Erythroblast (primary cell): ENCODE results near the gene APRT.

Experiments
- DNase-seq, 2 experiments: peaks; one replicate each; lab custom pipeline; 2025; lab: John Stamatoyannopoulos, UW
- GATA1 ChIP-seq: IDR thresholded peaks from 2 replicates; pipeline ENCODE4 v1.6.1; 2011; ENCODE audit warnings: low read depth, mild to moderate bottlenecking, control low read depth, low read length, moderate library complexity
- POLR2A ChIP-seq: IDR thresholded peaks from 2 replicates; pipeline ENCODE4 v1.6.1; 2011; ENCODE audit warnings: mild to moderate bottlenecking, low read length

Gene APRT

DNA sequence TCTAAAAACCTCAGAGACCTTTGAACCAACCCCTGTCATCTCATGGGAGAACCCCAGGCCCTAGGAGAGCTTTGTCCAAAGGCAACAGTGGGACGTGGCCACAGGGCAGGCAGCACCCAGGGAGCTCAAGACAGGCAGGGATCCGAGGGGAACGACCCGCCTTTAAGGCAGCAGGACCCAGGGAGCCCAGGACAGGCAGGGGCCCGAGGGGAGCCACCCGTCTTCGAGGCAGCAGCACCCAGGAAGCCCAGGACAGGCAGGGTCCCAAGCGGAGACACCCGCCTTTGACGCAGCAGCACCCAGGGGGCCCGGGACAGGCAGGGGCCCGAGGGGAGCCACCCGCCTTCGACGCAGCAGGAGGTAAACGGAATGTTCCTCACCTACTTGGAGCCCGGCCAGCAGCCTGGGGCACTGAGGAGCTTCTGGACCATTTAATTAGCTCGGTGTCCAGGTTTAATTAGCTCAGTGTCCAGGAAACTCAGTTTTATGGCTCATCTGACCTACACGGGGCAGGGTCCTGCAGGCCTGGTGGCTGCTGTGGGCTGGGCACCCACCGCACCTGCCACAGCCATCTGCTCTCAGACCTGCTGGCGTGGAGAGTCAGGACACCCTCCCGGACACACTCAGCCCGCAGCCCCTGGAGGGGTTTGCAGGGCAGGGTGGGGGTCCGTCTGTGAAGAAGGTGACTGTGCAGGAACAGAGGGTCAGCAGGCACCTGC is 51.1 kb downstream of the APRT start:
- no peak for DNase-seq
- no peak for TF ChIP-seq POLR2A
- no peak for TF ChIP-seq GATA1

DNA sequence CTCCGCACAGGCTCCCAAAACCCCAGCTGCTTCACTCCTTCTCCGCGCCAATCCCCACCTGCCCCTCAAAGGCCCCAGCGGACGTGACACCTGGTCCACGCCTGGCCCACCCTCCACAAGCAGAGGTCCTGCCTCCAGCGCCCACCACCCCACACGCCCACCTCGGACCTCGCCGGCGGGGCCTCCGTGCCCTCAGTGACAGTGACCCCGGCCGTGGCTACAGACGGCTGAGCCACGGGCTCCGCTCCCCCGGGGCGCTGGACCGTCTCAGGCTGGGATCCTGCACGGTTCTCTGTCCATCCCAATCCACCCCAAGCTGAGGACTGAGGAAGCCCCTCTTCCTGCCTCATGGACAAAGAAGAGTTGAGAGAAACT is 51.8 kb downstream of the APRT start:
- TF ChIP-seq POLR2A: no peak
- no peak for TF ChIP-seq GATA1

More for the DNA sequence above, 51.8 kb downstream of the APRT start:
- DNase-seq: no peak
